Mononuclear cell (primary cell): ENCODE measurements around the gene ACP7. TPM values are rescaled to one million over a fixed set of nuclear protein-coding genes. Genes with fewer than 3 reads are reported as not detected.

Experiments used
- H3K27me3 ChIP-seq: 2 replicates; pipeline ENCODE4 v1.6.0; 2011; ENCODE audit warnings: low read length, control low read depth; ENCODE audit not compliant: insufficient read depth
- H3K4me1 ChIP-seq: 2 replicates; pipeline ENCODE4 v1.5.1; 2011; ENCODE audit warnings: mild to moderate bottlenecking, low read length, control low read depth; ENCODE audit not compliant: insufficient read depth
- H3K4me3 ChIP-seq: 2 replicates; pipeline ENCODE4 v1.5.1; 2011; ENCODE audit warnings: mild to moderate bottlenecking, low read length, moderate library complexity
- H3K9me3 ChIP-seq: 2 replicates; pipeline ENCODE4 v1.5.1; 2011; ENCODE audit warnings: low read depth, mild to moderate bottlenecking, control low read depth, low read length
- total RNA-seq: library from RNA; depleted of rRNA; stranded (reverse); fragments of >200 nt; gene quantifications from one replicate; pipeline ENCODE4 v1.2.3, GENCODE V29; 2012

ACP7 gene, protein sequence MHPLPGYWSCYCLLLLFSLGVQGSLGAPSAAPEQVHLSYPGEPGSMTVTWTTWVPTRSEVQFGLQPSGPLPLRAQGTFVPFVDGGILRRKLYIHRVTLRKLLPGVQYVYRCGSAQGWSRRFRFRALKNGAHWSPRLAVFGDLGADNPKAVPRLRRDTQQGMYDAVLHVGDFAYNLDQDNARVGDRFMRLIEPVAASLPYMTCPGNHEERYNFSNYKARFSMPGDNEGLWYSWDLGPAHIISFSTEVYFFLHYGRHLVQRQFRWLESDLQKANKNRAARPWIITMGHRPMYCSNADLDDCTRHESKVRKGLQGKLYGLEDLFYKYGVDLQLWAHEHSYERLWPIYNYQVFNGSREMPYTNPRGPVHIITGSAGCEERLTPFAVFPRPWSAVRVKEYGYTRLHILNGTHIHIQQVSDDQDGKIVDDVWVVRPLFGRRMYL
- not detected for total RNA-seq

DNA sequence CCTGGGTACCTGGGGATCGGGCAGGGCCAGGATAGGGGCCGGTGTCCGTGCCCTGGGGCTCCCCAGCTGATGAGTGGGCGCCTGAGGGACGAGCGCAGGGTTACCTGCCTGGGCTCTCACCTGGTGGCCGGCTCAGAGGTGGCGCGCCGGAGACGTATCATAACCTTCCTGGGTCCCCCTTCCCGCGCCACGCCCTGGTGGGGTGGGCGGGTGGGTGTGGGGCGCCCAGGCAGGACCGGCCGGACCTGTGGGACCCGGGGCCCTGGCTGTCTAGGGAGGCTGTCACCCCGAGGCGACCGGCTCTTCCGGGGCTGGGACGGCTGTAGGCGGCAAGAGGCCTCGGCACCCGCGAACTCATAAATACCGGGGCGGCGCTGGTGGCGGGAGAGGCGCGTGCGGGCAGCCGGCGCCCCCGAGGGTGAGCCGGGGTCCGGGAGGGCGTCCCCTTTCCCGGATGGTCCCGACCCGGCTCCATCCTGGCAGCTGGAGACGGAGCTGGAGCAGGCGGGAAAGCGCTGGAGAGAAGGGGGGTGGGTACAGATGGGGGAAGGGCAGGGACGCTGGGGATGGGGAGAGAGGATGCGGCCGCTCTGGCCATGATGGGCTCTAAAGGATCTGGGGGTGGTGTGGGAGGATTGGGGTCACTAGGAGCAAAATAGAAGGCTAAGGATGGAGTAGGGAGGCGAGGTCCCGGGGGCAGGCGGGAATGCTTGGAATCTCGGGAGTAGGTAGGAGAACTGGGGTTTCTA, at the start of gene ACP7:
ACP7 (plus strand) TSS at position 386 of the 749 bp plus-strand sequence. CDS start 902 bp downstream, outside the sequence.
- Histone ChIP-seq H3K27me3 (peaks cover 35% of the 10 kb centered on the region), H3K4me3 (no peak within 1 kb of the TSS), H3K9me3 (no peaks in the 10 kb centered on the region), H3K4me1 (peaks cover 7% of the 10 kb centered on the region)

DNA sequence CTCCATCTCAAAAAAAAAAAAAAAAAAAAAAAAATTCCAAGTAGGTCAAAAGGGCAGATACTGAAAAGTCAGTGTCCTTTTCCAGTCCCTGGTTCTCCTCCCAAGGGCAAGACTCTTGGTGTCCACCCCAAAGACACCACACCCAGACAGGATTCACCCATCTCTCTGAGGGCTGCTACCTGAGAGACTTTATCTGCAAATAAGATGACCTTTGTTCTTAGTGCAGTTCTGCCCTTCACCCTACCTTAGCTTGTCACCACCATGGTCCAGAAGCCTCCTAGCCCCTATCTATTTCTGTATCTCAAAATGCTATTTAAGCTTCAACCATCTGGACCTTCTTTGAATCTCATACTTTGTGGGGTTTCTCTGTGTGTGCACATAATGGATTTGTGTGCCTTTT, 47.6 kb upstream of the ACP7 start:
- peaks cover 4% of the 10 kb centered on the region for H3K4me1 ChIP-seq
- H3K27me3 ChIP-seq: peaks cover 5% of the 10 kb centered on the region
- H3K9me3 ChIP-seq: no peaks in the 10 kb centered on the region
- no peak overlapping the region for H3K4me3 ChIP-seq

DNA sequence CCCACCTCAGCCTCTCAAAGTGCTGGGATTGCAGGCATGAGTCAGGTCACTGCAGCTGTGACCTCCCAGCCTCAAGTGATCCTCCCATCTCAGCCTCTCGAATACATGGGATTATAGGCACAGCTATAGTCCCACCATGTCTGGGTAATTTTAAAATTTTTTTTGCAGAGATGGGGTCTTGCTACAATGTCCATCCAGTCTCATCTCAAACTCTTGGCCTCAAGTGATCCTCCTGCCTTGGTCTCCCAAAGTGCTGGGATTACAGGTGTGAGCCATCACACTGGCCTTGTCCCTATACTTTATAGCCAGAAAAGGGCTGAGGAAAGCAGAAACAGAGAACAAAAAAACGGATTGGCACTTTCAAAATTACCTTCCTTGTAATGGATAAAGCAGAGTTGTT, 47.0 kb upstream of the ACP7 start:
- H3K27me3 ChIP-seq: peaks cover 5% of the 10 kb centered on the region

DNA sequence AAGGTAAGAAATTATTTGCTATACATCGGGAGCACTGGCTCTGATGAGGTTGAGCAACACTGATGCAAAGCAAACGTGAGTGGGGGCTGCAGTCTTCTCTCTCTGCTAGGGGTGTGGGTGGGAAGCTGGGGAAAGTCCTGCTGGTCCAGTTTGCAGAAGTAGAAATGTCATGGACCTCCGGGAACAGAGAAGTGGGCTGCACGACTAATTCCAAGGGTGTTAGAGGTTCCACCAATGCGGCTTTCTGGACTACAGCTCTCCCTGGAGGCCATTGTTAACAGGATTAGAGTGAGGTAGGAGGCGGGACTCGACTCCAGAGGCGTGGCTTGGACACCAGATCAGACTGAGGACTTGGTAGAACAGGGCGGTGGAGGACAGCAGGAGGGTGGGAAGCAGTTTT, 46.1 kb upstream of the ACP7 start:
- Histone ChIP-seq H3K4me3 (no peak overlapping the region), H3K9me3 (no peaks in the 10 kb centered on the region), H3K27me3 (no peaks in the 10 kb centered on the region), H3K4me1 (no peaks in the 10 kb centered on the region)

More for the DNA sequence above, 47.0 kb upstream of the ACP7 start:
- no peaks in the 10 kb centered on the region for H3K4me1 ChIP-seq
- no peaks in the 10 kb centered on the region for H3K9me3 ChIP-seq
- H3K4me3 ChIP-seq: no peak overlapping the region

DNA sequence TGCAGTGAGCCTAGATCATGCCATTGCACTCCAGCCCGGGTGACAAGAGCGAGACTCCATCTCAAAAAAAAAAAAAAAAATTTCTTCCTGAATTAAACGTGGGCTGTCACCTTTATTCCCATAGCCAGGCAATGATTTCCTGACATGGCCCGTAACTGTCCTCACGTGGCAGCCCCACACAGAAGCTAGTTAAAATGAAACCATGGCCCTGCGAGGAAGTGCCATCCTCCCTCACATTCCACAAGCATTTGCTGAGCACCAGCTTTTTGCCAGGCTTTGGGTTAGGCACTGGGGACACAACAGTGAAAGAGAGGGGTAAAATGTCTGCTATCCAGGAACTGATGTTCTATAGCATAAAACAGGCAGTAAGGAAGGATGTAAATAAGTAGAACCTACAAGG, 38.7 kb upstream of the ACP7 start:
- H3K27me3 ChIP-seq: no peaks in the 10 kb centered on the region
- no peaks in the 10 kb centered on the region for H3K9me3 ChIP-seq
- no peak overlapping the region for H3K4me3 ChIP-seq
- no peaks in the 10 kb centered on the region for H3K4me1 ChIP-seq

DNA sequence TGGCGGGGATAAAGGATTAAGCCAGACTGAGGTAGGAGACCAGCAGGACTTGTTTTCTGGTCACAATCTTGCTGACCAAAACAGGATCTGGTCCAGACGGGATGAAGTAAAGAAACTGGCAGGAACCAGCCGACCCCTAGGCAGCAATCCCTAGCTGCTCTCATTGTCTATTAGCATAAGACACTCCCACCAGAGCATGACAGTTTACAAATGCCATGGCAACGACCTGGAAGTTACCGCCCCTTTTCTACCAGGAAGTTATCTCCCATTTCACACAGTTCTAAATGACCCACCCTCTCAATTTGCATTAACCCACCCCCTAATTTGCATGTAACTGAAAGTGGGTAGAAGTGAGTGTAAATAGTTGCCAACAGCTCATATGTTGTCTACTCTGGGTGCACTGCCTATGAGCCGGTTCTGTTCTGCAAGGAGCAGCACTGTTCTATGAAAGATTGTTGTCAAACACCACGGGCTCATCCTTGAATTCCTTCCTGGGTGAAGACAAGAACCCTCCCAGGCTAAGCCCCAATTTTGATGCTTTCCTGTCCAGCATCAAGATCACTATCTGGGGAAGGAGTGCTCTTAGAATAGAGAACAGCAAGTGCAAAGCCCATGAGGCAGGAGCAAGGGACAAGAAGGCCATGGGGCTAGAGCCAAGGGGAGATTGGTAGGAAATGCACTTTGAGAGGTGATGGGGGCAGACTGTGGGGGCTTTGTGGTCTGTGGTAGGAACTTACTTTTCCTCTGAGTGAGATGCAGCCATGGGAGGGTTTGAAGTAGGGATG, 37.9 kb upstream of the ACP7 start:
- Histone ChIP-seq H3K9me3 (no peaks in the 10 kb centered on the region), H3K27me3 (no peaks in the 10 kb centered on the region), H3K4me1 (no peaks in the 10 kb centered on the region), H3K4me3 (no peak overlapping the region)

DNA sequence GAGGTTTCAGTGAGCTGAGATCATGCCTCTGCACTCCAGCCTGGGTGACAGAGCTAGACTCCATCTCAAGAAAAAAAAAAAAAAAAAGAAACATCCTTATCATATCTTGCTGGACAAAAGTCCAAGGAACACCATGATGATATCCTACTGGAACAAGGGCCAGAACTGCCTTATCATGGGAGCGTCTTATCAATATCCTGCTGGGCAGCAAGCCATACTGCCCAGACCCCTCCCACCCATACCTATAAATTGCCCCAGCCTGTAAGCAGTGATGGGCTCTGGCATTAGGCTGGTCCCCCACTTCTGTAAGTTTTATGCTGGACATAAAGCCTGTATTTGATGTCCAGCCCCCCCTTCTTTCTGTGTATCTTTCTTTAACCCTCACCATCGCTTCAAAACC, 37.1 kb upstream of the ACP7 start:
- Histone ChIP-seq H3K4me1 (no peaks in the 10 kb centered on the region), H3K9me3 (no peaks in the 10 kb centered on the region), H3K27me3 (no peaks in the 10 kb centered on the region), H3K4me3 (no peak overlapping the region)

DNA sequence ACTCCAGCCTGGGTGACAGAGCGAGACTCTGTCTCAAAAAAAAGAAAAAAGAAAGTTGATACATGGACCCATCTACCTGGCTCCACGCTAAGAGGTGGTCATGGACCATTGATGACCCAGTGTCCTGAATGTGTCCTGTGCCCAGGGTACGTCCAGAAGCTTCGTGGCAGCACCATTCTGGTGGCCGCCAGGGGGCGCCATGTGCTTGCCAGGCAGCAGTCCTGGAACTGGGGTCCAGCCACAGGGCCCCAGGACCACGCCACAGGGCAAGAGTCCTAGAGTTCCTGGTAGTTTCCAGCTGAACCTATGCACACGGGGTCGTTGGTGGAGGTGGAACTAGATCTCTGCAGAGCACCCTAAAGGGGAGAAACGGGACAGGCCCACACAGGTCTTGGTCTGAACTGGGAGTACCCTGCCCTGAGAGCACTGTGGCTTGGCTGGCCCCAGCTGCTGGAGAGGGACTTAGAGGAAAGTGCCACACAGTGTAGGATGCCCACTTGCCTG, 31.9 kb upstream of the ACP7 start:
- H3K4me1 ChIP-seq: no peaks in the 10 kb centered on the region
- no peaks in the 10 kb centered on the region for H3K27me3 ChIP-seq
- H3K9me3 ChIP-seq: no peaks in the 10 kb centered on the region
- H3K4me3 ChIP-seq: no peak overlapping the region

DNA sequence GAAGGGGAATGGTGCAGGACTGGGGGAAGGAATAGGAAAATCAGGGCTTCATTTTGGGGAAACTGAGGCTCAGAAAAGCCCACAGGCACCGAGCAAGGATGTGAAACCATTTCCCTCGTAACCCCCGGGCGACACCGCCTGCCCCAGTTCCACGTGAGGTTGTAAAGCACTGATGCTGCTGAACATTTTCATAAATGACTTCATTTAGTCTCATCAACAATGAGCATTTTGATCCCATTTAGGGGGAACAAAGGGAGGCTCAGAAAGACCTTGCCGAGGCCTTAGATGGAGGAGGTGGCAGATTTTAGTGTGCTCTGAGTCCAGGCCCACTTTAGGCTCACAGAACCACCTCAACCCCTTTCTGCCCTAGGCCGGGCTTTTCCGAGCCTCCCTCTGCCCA, 31.3 kb upstream of the ACP7 start:
- Histone ChIP-seq H3K27me3 (no peaks in the 10 kb centered on the region), H3K4me1 (no peaks in the 10 kb centered on the region), H3K9me3 (no peaks in the 10 kb centered on the region), H3K4me3 (no peak overlapping the region)

DNA sequence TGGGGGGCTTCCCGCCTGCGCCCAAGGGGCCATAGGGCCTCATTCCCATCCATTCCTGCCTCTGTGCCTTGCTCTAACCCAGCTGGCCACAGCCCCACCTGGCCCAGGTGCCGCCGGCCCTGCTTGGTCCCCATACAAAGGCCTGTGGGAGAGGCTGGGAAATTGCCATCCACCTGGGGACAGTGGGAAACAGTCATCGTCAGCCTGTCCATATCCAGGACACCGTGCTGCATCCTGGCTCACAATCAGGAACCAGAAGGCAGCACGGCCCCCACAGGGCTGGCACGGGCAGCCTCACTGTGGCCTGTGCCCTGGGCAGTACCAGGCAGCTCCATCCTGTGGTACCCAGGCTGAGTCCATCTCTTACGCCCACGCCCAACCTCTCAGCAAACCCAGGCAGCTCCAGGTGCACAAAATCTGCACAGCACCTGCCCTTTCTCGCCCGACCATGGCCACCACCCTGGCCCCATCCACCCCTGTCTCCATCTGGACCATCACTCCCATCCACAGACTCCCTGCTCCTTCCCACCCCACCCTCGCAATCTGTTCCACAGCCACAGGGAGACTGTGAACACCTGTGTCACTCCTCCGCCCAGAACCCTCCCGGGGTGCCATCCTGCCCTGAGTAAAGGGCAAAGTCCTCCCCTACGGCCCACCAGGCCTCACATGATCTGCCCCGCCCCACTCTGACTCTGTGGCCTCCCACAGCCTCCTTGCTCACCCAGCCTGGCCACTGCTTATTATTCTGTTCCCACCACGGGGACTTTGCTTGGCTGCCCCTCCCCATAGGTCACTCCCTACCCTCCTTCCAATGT, 30.7 kb upstream of the ACP7 start:
- Histone ChIP-seq H3K4me1 (no peaks in the 10 kb centered on the region), H3K27me3 (no peaks in the 10 kb centered on the region), H3K9me3 (no peaks in the 10 kb centered on the region), H3K4me3 (no peak overlapping the region)

DNA sequence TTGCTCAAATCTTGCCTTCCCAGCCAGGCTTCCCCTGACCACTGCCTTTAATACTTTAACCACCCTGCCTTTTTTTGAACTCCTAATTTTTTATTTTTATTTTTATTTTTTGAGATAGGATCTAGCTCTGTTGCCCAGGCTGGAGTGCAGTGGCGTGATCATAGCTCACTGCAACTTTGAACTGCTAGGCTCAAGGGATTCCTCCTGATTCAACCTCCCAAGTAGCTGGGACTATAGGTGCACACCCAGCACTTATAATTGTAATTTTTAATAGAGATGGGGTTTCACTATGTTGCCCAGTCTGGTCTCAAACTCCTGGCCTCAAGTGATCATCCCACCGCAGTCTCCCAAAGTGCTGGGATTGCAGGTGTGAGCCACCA, 30.1 kb upstream of the ACP7 start:
- H3K4me3 ChIP-seq: no peak overlapping the region
- H3K27me3 ChIP-seq: no peaks in the 10 kb centered on the region
- H3K9me3 ChIP-seq: no peaks in the 10 kb centered on the region
- no peaks in the 10 kb centered on the region for H3K4me1 ChIP-seq

DNA sequence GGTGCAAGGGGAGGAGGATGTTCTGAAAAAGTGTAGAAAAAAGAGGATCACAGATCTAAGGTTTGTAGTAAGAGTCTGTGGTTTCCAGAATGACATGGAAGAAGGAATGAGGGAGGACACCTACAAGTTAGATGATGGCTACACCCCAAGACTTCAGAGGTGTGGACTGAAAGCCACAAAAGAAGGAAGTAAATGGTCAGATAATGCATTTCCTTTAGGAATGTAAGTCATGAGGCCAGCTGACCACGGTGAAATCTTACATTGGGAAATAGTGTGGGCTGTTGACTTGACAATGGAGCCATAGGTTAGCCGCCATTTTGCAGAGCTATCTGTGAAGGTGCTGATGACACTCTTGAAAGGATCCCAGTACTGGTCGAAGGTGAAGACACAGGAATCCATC, 26.6 kb upstream of the ACP7 start:
- Histone ChIP-seq H3K4me3 (no peak overlapping the region), H3K9me3 (no peaks in the 10 kb centered on the region), H3K4me1 (peaks cover 3% of the 10 kb centered on the region), H3K27me3 (no peaks in the 10 kb centered on the region)

DNA sequence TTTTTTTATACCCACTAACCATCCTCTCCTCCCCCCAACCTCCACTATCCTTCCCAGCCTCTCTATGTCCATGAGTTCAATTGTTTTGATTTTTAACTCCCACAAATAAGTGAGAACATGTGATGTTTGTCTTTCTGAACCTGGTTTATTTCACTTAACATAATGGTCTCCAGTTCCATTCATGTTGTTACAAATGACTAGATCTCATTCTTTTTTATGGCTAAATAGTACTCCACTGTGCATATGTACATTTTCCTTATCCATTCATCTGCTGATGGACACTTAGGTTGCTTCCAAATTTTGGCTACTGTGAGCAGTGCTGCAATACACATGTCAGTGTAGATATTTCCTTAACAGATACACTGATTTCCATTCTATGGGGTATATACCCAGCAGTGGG, 24.9 kb upstream of the ACP7 start:
- Histone ChIP-seq H3K4me1 (peaks cover 3% of the 10 kb centered on the region), H3K27me3 (no peaks in the 10 kb centered on the region), H3K9me3 (no peaks in the 10 kb centered on the region), H3K4me3 (no peak overlapping the region)

DNA sequence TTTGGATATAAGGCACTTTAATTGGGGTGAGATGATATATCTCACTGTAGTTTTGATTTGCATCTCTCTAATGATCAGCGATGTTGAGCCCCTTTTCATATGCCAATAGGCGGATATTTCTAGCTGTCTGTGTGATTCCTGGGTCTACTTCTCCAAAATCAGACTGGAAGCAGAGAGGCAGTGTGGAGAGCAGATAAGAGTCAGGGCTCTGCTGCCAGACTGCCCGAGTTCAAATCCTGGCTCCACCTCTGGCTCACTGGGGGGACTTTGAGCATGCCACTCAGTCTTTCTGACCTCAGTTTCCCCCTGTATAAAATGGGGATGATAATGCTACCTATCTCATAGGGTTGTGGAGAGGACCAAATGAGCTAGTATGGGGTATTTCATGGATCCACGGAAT, 24.0 kb upstream of the ACP7 start:
- Histone ChIP-seq H3K4me1 (peaks cover 3% of the 10 kb centered on the region), H3K27me3 (no peaks in the 10 kb centered on the region), H3K9me3 (no peaks in the 10 kb centered on the region), H3K4me3 (no peak overlapping the region)
